Daoy (cell line): Measurements from ENCODE around the gene SHBG. TPM values are rescaled to one million over a fixed set of nuclear protein-coding genes. Genes with fewer than 3 reads are reported as not detected.
"Not testable (repeated sequence)": the region's sequence is repeated elsewhere in the genome, so short reads cannot be mapped to it uniquely, and the experiment has no call there.

Experiments used
- DNase-seq: peaks from one replicate; pipeline ENCODE4 v3.0.0-alpha.2; 2015; ENCODE audit warnings: low read depth
- total RNA-seq: library from RNA; depleted of rRNA; stranded (reverse); fragments of >200 nt; shearing (Covaris generic); gene quantifications from 2 replicates; pipeline ENCODE4 v1.2.3, GENCODE V29; 2014

The SHBG gene
- total RNA-seq, 1 experiment from 2014 or later: 0.69 TPM

- no peak for DNase-seq
Measured at GRCh38 chr17:7611635-7612293, 18.2 kb upstream of the SHBG start.

GRCh38 chr17:7612294-7612640 is 17.7 kb upstream of the SHBG start:
- no peak for DNase-seq

DNA sequence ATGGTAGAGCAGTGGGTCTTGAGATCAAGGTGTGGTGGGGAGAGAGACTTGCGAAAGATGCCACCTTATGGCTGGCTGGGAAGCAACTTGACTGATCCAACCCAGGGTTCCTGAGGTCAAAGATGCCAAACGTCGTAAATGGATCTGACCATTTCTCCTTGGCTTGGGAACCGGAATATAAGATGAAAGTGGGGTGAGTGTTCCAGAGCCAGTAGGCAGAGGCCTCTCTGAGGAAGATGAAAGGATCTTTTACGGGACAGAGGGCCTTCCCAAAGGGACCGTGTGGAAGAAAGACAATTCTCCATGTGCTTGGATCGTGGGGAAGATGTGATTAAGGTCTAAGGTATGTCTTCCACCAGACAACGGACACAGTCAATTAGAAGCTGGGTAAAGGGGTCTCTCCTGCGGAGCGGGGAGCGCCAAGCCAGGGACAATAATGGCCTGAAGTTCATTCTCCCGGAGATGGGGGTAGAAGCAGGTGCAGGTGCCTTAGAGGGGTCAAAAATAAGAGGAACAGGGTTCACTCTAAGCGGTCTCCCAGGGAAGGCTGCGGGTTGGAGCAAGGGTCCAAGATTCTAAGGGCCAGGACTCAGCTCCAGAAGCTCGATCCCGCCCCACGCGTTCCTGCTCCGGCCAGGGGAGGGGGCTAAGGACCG is 16.0 kb upstream of the SHBG start:
- peak; percentile 49 for DNase-seq

- DNase-seq: peak; percentile 100
Measured at GRCh38 chr17:7614425-7615264, 15.3 kb upstream of the SHBG start, which contains the start of gene FXR2. Gene FXR2, minus strand, starts transcription at chr17:7614897. Its CDS starts 365 bp downstream, at chr17:7614532.

DNA sequence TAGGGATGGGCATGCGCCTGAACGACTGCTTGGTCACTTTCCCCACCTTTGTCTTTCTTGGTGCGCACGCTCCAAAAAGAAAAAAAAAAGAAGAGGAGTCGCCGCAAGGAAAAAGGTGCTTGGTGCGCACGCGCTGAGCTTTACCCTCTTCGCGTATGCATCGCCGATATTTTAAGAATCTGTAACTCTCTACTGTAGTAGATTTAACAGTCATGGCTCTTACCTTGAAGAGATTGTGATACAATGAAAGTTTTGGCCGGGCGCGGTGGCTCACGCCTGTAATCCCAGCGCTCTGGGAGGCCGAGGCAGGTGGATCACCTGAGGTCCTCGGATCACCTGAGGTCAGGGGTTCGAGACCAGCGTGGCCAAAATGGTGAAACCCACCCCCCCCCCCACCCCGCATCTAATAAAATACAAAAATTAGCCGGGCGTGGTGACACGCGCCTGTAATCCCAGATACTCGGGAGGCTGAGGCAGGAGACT is 14.6 kb upstream of the SHBG start:
- DNase-seq: no peak

- DNase-seq: no peak
Measured at GRCh38 chr17:7618608-7619007, 11.3 kb upstream of the SHBG start.

- no peak for DNase-seq
Measured at GRCh38 chr17:7620835-7621234, 9.1 kb upstream of the SHBG start.

DNA sequence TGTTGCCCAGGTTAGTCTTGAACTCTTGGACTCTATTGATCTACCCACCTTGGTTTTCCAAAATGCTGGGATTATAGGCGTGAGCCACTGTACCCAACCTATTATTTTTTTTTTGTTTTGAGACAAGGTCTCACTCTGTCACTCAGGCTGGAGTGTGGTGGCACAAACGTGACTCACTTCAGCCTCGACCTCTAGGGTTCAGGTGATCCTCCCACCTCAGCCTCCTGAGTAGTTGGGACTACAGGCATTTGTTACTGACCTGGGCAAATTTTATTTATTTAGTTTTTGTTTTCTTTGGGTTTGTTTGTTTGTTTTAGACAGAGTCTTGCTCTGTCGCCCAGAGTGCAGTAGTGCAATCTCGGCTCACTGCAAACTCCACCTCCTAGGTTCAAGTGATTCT is 6.3 kb upstream of the SHBG start:
- no peak for DNase-seq

GRCh38 chr17:7625749-7626148 is 4.2 kb upstream of the SHBG start:
- not testable (repeated sequence) for DNase-seq

DNA sequence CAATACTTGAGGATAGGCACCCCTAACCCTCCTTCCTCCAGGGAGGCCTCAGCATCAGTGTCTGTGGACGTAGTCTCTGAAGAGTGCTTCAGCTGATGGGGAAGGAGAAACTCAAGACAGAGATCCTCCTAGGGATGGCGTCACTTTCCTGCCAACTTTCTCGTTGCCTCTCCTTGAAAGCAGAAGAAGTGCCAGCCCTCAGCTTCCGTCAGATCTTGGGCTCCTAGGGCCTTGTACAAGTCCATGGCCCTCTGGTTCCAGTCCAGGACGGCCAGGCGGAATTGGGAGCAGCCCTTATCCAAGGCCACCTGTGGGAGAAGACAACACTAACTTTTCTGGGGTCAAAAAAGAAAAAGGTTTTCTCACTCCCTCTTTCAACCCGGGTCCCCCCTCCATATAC is 3.6 kb upstream of the SHBG start:
- DNase-seq: no peak

GRCh38 chr17:7626956-7627249 is 3.0 kb upstream of the SHBG start:
- DNase-seq: no peak

- DNase-seq: peak; percentile 96
Measured at GRCh38 chr17:7627250-7628121, 2.4 kb upstream of the SHBG start, which contains the start of gene SAT2. Gene SAT2, minus strand, starts transcription at chr17:7627821. Its CDS starts 186 bp downstream, at chr17:7627635.

GRCh38 chr17:7631398-7632380 is 1.8 kb downstream of the SHBG start:
- no peak for DNase-seq

GRCh38 chr17:7632492-7632894 is 2.6 kb downstream of the SHBG start:
- peak; percentile 38 for DNase-seq

GRCh38 chr17:7633093-7633492 is 3.2 kb downstream of the SHBG start:
- DNase-seq: no peak

DNA sequence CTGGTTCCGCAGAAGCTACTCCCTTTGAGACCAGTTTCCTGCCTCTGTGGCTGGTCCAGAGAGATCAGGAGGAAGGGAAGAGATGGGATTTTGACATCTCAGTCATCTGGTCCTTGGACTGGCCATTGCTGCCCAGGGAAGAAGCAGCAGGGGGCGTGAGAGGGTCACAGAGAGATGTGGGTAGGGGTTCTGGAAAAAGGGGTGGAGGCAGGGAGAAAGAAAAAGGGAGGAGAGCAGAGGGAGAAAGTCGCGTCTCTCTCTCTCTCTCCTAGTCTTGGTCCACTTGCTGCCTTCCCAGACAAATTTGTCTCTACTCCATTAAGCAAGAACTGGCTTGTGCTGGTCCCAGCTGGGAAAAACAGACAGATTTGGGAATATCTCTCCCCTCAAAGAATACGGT is 4.4 kb downstream of the SHBG start:
- DNase-seq: peak; percentile 76

- DNase-seq: no peak
Measured at GRCh38 chr17:7636163-7636562, 6.2 kb downstream of the SHBG start.

- DNase-seq: no peak
Measured at GRCh38 chr17:7640783-7641182, 10.8 kb downstream of the SHBG start.

GRCh38 chr17:7641635-7642034 is 11.7 kb downstream of the SHBG start:
- DNase-seq: not testable (repeated sequence)

- DNase-seq: peak; percentile 76
Measured at GRCh38 chr17:7644775-7645174, 14.8 kb downstream of the SHBG start.
